GM06990 (cell line): ENCODE results near the gene PPM1E.

Experiments
- DNase-seq: peaks from one replicate; pipeline ENCODE4 v3.0.0-alpha.2; 2011; ENCODE audit not compliant: insufficient read length; ENCODE audit errors: extremely low read depth
- H3K27me3 ChIP-seq: replicated peaks from 2 replicates; pipeline ENCODE4 v1.6.0; 2011; ENCODE audit warnings: low read length; ENCODE audit not compliant: control insufficient read depth, insufficient read depth
- H3K36me3 ChIP-seq: 2 replicates; pipeline ENCODE4 v1.5.1; 2011; ENCODE audit warnings: low read length; ENCODE audit not compliant: control insufficient read depth, insufficient read depth
- H3K4me3 ChIP-seq: replicated peaks from 2 replicates; pipeline ENCODE4 v1.5.1; 2011; ENCODE audit warnings: low read depth, mild to moderate bottlenecking, control low read depth, low read length
- CTCF ChIP-seq: IDR thresholded peaks from 2 replicates; pipeline ENCODE4 v1.5.1; 2011; ENCODE audit warnings: low read length, control low read depth, mild to moderate bottlenecking, inconsistent platforms; ENCODE audit not compliant: insufficient read depth, poor library complexity, severe bottlenecking

PPM1E gene

GRCh38 chr17:58753026-58753425, 2.6 kb upstream of the PPM1E start:
- no peak for TF ChIP-seq CTCF
- Histone ChIP-seq H3K4me3 (no peak overlapping the region), H3K36me3 (no peaks in the 10 kb centered on the region), H3K27me3 (peaks cover 4% of the 10 kb centered on the region)
- DNase-seq: no peak

- Histone ChIP-seq H3K4me3 (peak overlapping the region; percentile 62), H3K36me3 (no peaks in the 10 kb centered on the region), H3K27me3 (peaks cover 4% of the 10 kb centered on the region)
- no peak for TF ChIP-seq CTCF
- DNase-seq: no peak
Observed at GRCh38 chr17:58755269-58755576, 431 bp upstream of the PPM1E start.

GRCh38 chr17:58756246-58757161, 850 bp downstream of the PPM1E start:
- DNase-seq: peak; percentile 48
- Histone ChIP-seq H3K4me3 (peak overlapping the region; percentile 62), H3K36me3 (no peaks in the 10 kb centered on the region), H3K27me3 (peaks cover 4% of the 10 kb centered on the region)
- no peak for TF ChIP-seq CTCF

GRCh38 chr17:58757162-58757613, 1.5 kb downstream of the PPM1E start:
- TF ChIP-seq CTCF: no peak
- DNase-seq: no peak
- Histone ChIP-seq H3K36me3 (no peaks in the 10 kb centered on the region), H3K27me3 (peaks cover 4% of the 10 kb centered on the region), H3K4me3 (no peak overlapping the region)

GRCh38 chr17:58758890-58759289, 3.2 kb downstream of the PPM1E start:
- peaks cover 4% of the 10 kb centered on the region for H3K27me3 ChIP-seq
- no peak for DNase-seq
- H3K36me3 ChIP-seq: no peaks in the 10 kb centered on the region
- TF ChIP-seq CTCF: no peak
- no peak overlapping the region for H3K4me3 ChIP-seq
